Measurements from ENCODE around the gene MBNL1. TPM values are rescaled to one million over a fixed set of nuclear protein-coding genes. Genes with fewer than 3 reads are reported as not detected.

Gene MBNL1
- total and polyA plus RNA-seq, 4 donors = 17.1 to 110 (median 62.3) TPM

DNA sequence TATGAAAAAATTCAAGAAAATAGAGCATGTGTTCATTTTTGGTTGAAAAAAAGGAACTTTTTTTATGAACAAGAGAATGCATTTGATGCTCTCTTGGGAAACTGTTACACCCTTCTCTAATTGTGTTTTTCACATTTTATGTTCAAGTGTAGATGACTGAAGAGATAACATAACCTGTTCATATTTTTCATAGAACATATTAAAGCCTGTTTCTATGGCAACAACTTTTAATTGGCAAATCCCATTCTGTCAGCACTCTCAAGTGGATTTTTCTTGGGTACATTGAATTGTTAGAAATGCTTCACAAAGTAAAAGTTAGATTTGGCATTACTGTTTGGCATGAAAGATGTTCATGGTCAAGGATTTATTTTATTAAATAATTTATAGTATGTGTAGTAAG lies 117.5 kb downstream of the MBNL1 start:
- Histone ChIP-seq H3K27me3 (ENCODE audit: control insufficient read depth in 4 of 4, insufficient read depth in 4 of 4, low read length in 3 of 4) (no peaks in the 10 kb centered on the region), H3K9me3 (ENCODE audit: control insufficient read depth in 4 of 4, low read length in 3 of 4) (no peaks in the 10 kb centered on the region), H3K36me3 (ENCODE audit: control insufficient read depth in 4 of 4, insufficient read depth in 3 of 4, low read depth in 1 of 4, low read length in 3 of 4) (no peaks in the 10 kb centered on the region), H3K27ac (ENCODE audit: low read depth in 1 of 2, low read length in 2 of 2) (no peak overlapping the region), H3K4me3 (ENCODE audit: low read depth in 1 of 3, low read length in 3 of 3) (no peak overlapping the region), H3K4me1 (ENCODE audit: control insufficient read depth in 4 of 4, insufficient read depth in 4 of 4, low read length in 3 of 4) (peaks cover 3 to 40% (median 18%) of the 10 kb centered on the region in 4 donors), H3K9ac (ENCODE audit: low read depth in 1 of 2, low read length in 2 of 2) (no peak overlapping the region)
- no peak for DNase-seq (ENCODE audit: low spot score)
- TF ChIP-seq HNF4G (IDR thresholded peaks at IDR 0.05) (no peak), EGR1 (IDR thresholded peaks at IDR 0.05; ENCODE audit: low read depth in 2 of 2) (no peak), FOXA2 (IDR thresholded peaks at IDR 0.05) (no peak), RAD21 (IDR thresholded peaks at IDR 0.05) (no peak), RXRA (IDR thresholded peaks at IDR 0.05) (no peak), NR2F2 (IDR thresholded peaks at IDR 0.05) (no peak), TAF1 (conservative IDR thresholded peaks at IDR 0.05) (no peak), GABPA (IDR thresholded peaks at IDR 0.05 in 1 of 2, conservative IDR thresholded peaks at IDR 0.05 in 1 of 2) (no peak), FOXA1 (IDR thresholded peaks at IDR 0.05) (no peak), HNF4A (conservative IDR thresholded peaks at IDR 0.05) (no peak), SP1 (IDR thresholded peaks at IDR 0.05) (no peak), YY1 (IDR thresholded peaks at IDR 0.05) (no peak)
- TF ChIP-seq, protein P1, sequence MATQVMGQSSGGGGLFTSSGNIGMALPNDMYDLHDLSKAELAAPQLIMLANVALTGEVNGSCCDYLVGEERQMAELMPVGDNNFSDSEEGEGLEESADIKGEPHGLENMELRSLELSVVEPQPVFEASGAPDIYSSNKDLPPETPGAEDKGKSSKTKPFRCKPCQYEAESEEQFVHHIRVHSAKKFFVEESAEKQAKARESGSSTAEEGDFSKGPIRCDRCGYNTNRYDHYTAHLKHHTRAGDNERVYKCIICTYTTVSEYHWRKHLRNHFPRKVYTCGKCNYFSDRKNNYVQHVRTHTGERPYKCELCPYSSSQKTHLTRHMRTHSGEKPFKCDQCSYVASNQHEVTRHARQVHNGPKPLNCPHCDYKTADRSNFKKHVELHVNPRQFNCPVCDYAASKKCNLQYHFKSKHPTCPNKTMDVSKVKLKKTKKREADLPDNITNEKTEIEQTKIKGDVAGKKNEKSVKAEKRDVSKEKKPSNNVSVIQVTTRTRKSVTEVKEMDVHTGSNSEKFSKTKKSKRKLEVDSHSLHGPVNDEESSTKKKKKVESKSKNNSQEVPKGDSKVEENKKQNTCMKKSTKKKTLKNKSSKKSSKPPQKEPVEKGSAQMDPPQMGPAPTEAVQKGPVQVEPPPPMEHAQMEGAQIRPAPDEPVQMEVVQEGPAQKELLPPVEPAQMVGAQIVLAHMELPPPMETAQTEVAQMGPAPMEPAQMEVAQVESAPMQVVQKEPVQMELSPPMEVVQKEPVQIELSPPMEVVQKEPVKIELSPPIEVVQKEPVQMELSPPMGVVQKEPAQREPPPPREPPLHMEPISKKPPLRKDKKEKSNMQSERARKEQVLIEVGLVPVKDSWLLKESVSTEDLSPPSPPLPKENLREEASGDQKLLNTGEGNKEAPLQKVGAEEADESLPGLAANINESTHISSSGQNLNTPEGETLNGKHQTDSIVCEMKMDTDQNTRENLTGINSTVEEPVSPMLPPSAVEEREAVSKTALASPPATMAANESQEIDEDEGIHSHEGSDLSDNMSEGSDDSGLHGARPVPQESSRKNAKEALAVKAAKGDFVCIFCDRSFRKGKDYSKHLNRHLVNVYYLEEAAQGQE (IDR thresholded peaks at IDR 0.05) = no peak
- TF ChIP-seq, protein P2, sequence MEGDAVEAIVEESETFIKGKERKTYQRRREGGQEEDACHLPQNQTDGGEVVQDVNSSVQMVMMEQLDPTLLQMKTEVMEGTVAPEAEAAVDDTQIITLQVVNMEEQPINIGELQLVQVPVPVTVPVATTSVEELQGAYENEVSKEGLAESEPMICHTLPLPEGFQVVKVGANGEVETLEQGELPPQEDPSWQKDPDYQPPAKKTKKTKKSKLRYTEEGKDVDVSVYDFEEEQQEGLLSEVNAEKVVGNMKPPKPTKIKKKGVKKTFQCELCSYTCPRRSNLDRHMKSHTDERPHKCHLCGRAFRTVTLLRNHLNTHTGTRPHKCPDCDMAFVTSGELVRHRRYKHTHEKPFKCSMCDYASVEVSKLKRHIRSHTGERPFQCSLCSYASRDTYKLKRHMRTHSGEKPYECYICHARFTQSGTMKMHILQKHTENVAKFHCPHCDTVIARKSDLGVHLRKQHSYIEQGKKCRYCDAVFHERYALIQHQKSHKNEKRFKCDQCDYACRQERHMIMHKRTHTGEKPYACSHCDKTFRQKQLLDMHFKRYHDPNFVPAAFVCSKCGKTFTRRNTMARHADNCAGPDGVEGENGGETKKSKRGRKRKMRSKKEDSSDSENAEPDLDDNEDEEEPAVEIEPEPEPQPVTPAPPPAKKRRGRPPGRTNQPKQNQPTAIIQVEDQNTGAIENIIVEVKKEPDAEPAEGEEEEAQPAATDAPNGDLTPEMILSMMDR (IDR thresholded peaks at IDR 0.05; ENCODE audit: low read depth, low read length, missing input control) = no peak
- TF ChIP-seq, protein P3, sequence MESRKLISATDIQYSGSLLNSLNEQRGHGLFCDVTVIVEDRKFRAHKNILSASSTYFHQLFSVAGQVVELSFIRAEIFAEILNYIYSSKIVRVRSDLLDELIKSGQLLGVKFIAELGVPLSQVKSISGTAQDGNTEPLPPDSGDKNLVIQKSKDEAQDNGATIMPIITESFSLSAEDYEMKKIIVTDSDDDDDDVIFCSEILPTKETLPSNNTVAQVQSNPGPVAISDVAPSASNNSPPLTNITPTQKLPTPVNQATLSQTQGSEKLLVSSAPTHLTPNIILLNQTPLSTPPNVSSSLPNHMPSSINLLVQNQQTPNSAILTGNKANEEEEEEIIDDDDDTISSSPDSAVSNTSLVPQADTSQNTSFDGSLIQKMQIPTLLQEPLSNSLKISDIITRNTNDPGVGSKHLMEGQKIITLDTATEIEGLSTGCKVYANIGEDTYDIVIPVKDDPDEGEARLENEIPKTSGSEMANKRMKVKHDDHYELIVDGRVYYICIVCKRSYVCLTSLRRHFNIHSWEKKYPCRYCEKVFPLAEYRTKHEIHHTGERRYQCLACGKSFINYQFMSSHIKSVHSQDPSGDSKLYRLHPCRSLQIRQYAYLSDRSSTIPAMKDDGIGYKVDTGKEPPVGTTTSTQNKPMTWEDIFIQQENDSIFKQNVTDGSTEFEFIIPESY (IDR thresholded peaks at IDR 0.05) = no peak
- TF ChIP-seq, protein P4, sequence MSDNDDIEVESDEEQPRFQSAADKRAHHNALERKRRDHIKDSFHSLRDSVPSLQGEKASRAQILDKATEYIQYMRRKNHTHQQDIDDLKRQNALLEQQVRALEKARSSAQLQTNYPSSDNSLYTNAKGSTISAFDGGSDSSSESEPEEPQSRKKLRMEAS (IDR thresholded peaks at IDR 0.05) = no peak
- TF ChIP-seq, protein P5, sequence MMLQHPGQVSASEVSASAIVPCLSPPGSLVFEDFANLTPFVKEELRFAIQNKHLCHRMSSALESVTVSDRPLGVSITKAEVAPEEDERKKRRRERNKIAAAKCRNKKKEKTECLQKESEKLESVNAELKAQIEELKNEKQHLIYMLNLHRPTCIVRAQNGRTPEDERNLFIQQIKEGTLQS (IDR thresholded peaks at IDR 0.05) = no peak

DNA sequence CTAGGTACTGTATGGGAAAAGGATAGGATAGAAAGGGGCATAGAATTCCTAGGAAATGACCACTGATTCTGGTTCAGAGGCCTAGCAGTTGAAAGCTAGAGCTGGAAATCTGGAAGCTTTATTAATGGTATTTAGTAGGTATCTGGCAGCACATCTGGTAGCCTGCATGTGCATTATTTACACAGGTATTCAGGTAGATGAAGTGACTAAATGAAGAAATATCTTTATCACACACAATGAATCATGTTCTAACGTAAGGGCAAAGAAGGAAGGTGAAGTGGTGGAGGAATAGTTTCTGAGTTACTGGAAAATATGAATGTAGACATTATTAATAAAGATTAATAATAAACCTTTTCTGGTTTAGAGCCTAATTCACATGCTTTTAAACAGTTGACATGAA lies 119.9 kb downstream of the MBNL1 start:
- 89% methylated on average over 1 of the region's 1 CpG for whole genome bisulfite sequencing
- Histone ChIP-seq H3K27ac (ENCODE audit: low read depth in 1 of 2, low read length in 2 of 2) (no peak overlapping the region), H3K4me1 (ENCODE audit: control insufficient read depth in 4 of 4, insufficient read depth in 4 of 4, low read length in 3 of 4) (peaks cover 3 to 24% (median 9%) of the 10 kb centered on the region in 4 donors)
- TF ChIP-seq, protein P3 (IDR thresholded peaks at IDR 0.05) = no peak
- TF ChIP-seq, protein P4 (IDR thresholded peaks at IDR 0.05) = no peak
- TF ChIP-seq FOXA1 (IDR thresholded peaks at IDR 0.05) (no peak), RAD21 (IDR thresholded peaks at IDR 0.05) (no peak), HNF4G (IDR thresholded peaks at IDR 0.05) (no peak), GABPA (IDR thresholded peaks at IDR 0.05 in 1 of 2, conservative IDR thresholded peaks at IDR 0.05 in 1 of 2) (no peak), RXRA (IDR thresholded peaks at IDR 0.05) (no peak), SP1 (IDR thresholded peaks at IDR 0.05) (no peak), YY1 (IDR thresholded peaks at IDR 0.05) (no peak), JUND (IDR thresholded peaks at IDR 0.05) (no peak), EGR1 (IDR thresholded peaks at IDR 0.05; ENCODE audit: low read depth in 2 of 2) (no peak)
- TF ChIP-seq, protein P5 (IDR thresholded peaks at IDR 0.05) = no peak

More for the DNA sequence above, 119.9 kb downstream of the MBNL1 start:
- Histone ChIP-seq H3K9me3 (ENCODE audit: control insufficient read depth in 4 of 4, low read length in 3 of 4) (no peaks in the 10 kb centered on the region), H3K27me3 (ENCODE audit: control insufficient read depth in 4 of 4, insufficient read depth in 4 of 4, low read length in 3 of 4) (no peaks in the 10 kb centered on the region), H3K4me3 (ENCODE audit: low read depth in 1 of 3, low read length in 3 of 3) (no peak overlapping the region), H3K36me3 (ENCODE audit: control insufficient read depth in 4 of 4, insufficient read depth in 3 of 4, low read depth in 1 of 4, low read length in 3 of 4) (no peaks in the 10 kb centered on the region), H3K9ac (ENCODE audit: low read depth in 1 of 2, low read length in 2 of 2) (no peak overlapping the region)
- DNase-seq (ENCODE audit: low spot score) = no peak

All from liver (tissue), 9 donors.